Caco-2 (cell line): Measurements from ENCODE around the gene TTC39C. TPM values are rescaled to one million over a fixed set of nuclear protein-coding genes. Genes with fewer than 3 reads are reported as not detected.

Experiments
- BruUV-seq: library from RNA; stranded (reverse); fragments of 400-500 nt; replicated peaks from 2 replicates; lab custom pipeline; 2021; lab: Mats Ljungman, UMichigan
- CTCF ChIA-PET: fragments of 300-600 bp; sonication (Branson Sonifier 250); formaldehyde crosslinking; loops from one replicate; lab custom pipeline; 2022; ENCODE audit warnings: antibody characterized with exemption; lab: Charles Lee
- POLR2A ChIA-PET: fragments of 300-600 bp; sonication (Branson Sonifier 250); formaldehyde crosslinking; loops from one replicate; lab custom pipeline; 2022; ENCODE audit warnings: antibody characterized with exemption; lab: Charles Lee
- DNase-seq, 2 experiments: peaks; one replicate each; pipeline versions ENCODE4 v3.0.0 to v3.0.0-alpha.2; 2020 to 2022
- H3K27me3 ChIP-seq: replicated peaks from 2 replicates; pipeline ENCODE4 v1.6.0; 2011; ENCODE audit warnings: low read length; ENCODE audit not compliant: control insufficient read depth, insufficient read depth
- H3K36me3 ChIP-seq: 2 replicates; pipeline ENCODE4 v1.5.1; 2011; ENCODE audit warnings: low read length; ENCODE audit not compliant: control insufficient read depth, insufficient read depth
- H3K4me1 ChIP-seq: fragments of 250-450 bp; sonication (Bioruptor Pico); 2 replicates; pipeline ENCODE4 v1.5.1; 2020; ENCODE audit warnings: mild to moderate bottlenecking
- H3K4me3 ChIP-seq: 2 replicates; pipeline ENCODE4 v1.5.1; 2011; ENCODE audit warnings: low read depth, mild to moderate bottlenecking, control low read depth, low read length
- H3K9me3 ChIP-seq: fragments of 250-450 bp; sonication (Bioruptor Pico); 2 replicates; pipeline ENCODE4 v1.5.1; 2020; ENCODE audit warnings: mild to moderate bottlenecking, moderate library complexity
- H3K27ac Mint-ChIP-seq: one replicate; pipeline ENCODE4 v1.8.0; 2022; ENCODE audit warnings: mixed read lengths; ENCODE audit not compliant: unreplicated experiment
- H3K27me3 Mint-ChIP-seq: one replicate; pipeline ENCODE4 v1.8.0; 2022; ENCODE audit warnings: mixed read lengths; ENCODE audit not compliant: insufficient read depth, unreplicated experiment
- H3K36me3 Mint-ChIP-seq: one replicate; pipeline ENCODE4 v1.8.0; 2022; ENCODE audit warnings: mild to moderate bottlenecking, mixed read lengths; ENCODE audit not compliant: insufficient read depth, unreplicated experiment
- H3K4me1 Mint-ChIP-seq: one replicate; pipeline ENCODE4 v1.8.0; 2022; ENCODE audit warnings: low read depth, mixed read lengths; ENCODE audit not compliant: unreplicated experiment
- H3K4me3 Mint-ChIP-seq: one replicate; pipeline ENCODE4 v1.8.0; 2022; ENCODE audit warnings: mild to moderate bottlenecking, moderate library complexity, mixed read lengths; ENCODE audit not compliant: unreplicated experiment
- H3K9me3 Mint-ChIP-seq: one replicate; pipeline ENCODE4 v1.8.0; 2022; ENCODE audit warnings: mixed read lengths; ENCODE audit not compliant: unreplicated experiment
- CTCF ChIP-seq, 2 experiments: fragments of 200-600 bp in 1 of 2; IDR thresholded peaks; 1 replicate in 1 of 2; 2 replicates in 1 of 2; pipeline versions ENCODE4 v1.5.1 to v1.8.0; 2011 to 2022; ENCODE audit warnings: antibody characterized with exemption in 1 of 2, control low read depth in 1 of 2, inconsistent platforms in 1 of 2, low read depth in 1 of 2, low read length in 1 of 2, mild to moderate bottlenecking in 1 of 2, moderate library complexity in 1 of 2; ENCODE audit not compliant: insufficient read depth in 1 of 2, severe bottlenecking in 1 of 2, unreplicated experiment in 1 of 2
- intact Hi-C: fragments of 100-400 bp; cut with micrococcal nuclease; formaldehyde crosslinking; loops from one replicate; pipeline ENCODE4 v1.10.0; 2022; ENCODE audit not compliant: unreplicated experiment
- total RNA-seq: library from RNA; stranded (reverse); gene quantifications from 2 replicates; pipeline ENCODE4 v1.2.3, GENCODE V29; 2022

Gene TTC39C
- total RNA-seq, 1 experiment from 2014 or later: 9.3 TPM

DNA sequence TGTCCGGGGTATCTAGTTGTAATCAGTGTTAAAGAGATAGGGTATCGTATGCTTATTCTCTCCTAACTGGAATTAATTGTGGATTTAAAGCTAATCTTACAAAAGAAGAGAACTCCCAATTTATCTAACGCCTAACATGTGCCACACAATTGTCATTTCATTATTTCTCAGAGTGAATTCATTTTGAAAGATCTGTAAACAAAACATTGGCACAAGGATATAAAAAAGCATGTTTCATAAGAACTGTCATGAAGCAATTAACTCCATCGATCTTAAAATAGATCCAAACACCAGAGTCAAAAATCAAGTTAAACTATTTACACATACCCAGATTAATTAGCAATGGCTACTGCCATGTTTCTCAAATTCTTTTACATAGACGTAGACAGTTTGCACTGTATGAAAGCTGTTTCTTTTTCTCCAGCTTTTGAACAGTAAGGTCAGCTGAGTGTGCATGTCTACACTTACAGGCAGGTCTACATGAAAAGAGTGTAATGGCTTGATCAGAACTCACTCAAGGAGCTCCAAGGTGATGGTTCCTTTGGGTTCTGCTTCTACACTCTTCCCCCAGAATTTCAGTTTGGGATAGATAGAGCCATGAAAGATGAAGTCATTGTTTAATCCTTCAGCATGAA, 163.1 kb downstream of the TTC39C start:
- H3K4me1 Mint-ChIP-seq: no peaks in the 10 kb centered on the region
- CTCF ChIA-PET: interaction anchor here (1.3 to 1.5 kb wide), 3 partner anchors 94 to 311 kb away, joined by 6 to 14 read pairs (median 8); no protein-coding TSS in a partner anchor
- no peaks in the 10 kb centered on the region for H3K27me3 Mint-ChIP-seq
- no peaks in the 10 kb centered on the region for H3K9me3 ChIP-seq
- POLR2A ChIA-PET: no interaction called here
- H3K9me3 Mint-ChIP-seq: no peaks in the 10 kb centered on the region
- no peak for DNase-seq
- H3K27me3 ChIP-seq: no peaks in the 10 kb centered on the region
- no TSS peak for BruUV-seq
- H3K4me3 Mint-ChIP-seq: no peak overlapping the region
- H3K4me3 ChIP-seq: no peak overlapping the region
- no peak for TF ChIP-seq CTCF (IDR thresholded peaks at IDR 0.05; ENCODE audit: insufficient read depth in 1 of 2, low read depth in 1 of 2, low read length in 1 of 2, severe bottlenecking in 1 of 2, unreplicated experiment in 1 of 2)
- no peak overlapping the region for H3K27ac Mint-ChIP-seq
- no peaks in the 10 kb centered on the region for H3K4me1 ChIP-seq
- intact Hi-C loops: no loop called here
- no peaks in the 10 kb centered on the region for H3K36me3 ChIP-seq
- no peaks in the 10 kb centered on the region for H3K36me3 Mint-ChIP-seq

DNA sequence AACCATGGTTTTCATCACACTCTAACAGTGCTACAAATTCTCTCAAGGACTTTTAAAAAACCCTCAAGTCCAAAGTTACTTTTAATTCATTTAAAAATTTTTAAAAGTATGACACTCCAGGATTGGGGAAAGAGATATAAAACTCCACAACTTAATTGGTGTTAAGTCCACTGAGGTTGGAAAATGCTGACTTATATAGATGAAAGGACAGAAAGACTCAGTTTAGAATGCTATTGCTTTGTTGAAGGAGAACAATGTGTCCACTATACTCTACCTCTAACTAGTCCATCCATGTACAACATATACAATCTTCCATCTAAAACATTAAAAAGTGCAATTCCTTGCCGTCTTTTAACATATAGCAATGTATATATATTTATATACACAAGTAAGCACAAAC, 165.5 kb downstream of the TTC39C start:
- TF ChIP-seq CTCF (IDR thresholded peaks at IDR 0.05; ENCODE audit: insufficient read depth in 1 of 2, low read depth in 1 of 2, low read length in 1 of 2, severe bottlenecking in 1 of 2, unreplicated experiment in 1 of 2): no peak
- intact Hi-C loops: no loop called here
- H3K4me3 Mint-ChIP-seq: no peak overlapping the region
- no peaks in the 10 kb centered on the region for H3K9me3 Mint-ChIP-seq
- POLR2A ChIA-PET: no interaction called here
- no peaks in the 10 kb centered on the region for H3K4me1 ChIP-seq
- H3K27ac Mint-ChIP-seq: no peak overlapping the region
- H3K9me3 ChIP-seq: no peaks in the 10 kb centered on the region
- CTCF ChIA-PET: no interaction called here
- BruUV-seq: no TSS peak
- no peaks in the 10 kb centered on the region for H3K27me3 ChIP-seq
- H3K27me3 Mint-ChIP-seq: no peaks in the 10 kb centered on the region
- no peaks in the 10 kb centered on the region for H3K36me3 Mint-ChIP-seq
- H3K4me3 ChIP-seq: no peak overlapping the region
- DNase-seq: no peak
- no peaks in the 10 kb centered on the region for H3K36me3 ChIP-seq
- H3K4me1 Mint-ChIP-seq: no peaks in the 10 kb centered on the region

DNA sequence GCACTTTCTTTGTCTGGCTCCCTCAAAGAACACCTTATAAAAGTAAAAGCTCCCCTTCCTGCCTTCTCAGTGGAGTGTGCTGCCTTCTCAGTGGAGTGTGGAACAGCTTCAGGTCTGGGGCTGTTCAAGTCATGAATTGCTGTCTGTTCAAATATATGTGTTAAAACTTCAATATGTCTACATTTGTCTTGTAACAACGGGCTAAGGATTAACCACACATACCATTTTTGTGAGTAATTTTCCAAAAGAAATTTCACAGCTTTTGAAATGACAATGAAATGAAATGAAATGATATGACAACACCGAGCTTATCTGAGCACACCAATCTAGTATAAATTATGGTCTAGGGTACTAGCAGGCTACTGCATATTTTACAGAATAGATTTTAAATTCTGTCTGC, 167.3 kb downstream of the TTC39C start:
- H3K27ac Mint-ChIP-seq: no peak overlapping the region
- Histone ChIP-seq H3K9me3 (no peaks in the 10 kb centered on the region), H3K27me3 (no peaks in the 10 kb centered on the region), H3K4me3 (no peak overlapping the region), H3K36me3 (no peaks in the 10 kb centered on the region), H3K4me1 (no peaks in the 10 kb centered on the region)
- no peaks in the 10 kb centered on the region for H3K27me3 Mint-ChIP-seq
- no peaks in the 10 kb centered on the region for H3K36me3 Mint-ChIP-seq
- no peaks in the 10 kb centered on the region for H3K4me1 Mint-ChIP-seq
- no peaks in the 10 kb centered on the region for H3K9me3 Mint-ChIP-seq
- CTCF ChIA-PET: no interaction called here
- TF ChIP-seq CTCF (IDR thresholded peaks at IDR 0.05; ENCODE audit: insufficient read depth in 1 of 2, low read depth in 1 of 2, low read length in 1 of 2, severe bottlenecking in 1 of 2, unreplicated experiment in 1 of 2): no peak
- no peak overlapping the region for H3K4me3 Mint-ChIP-seq
- DNase-seq: no peak
- no TSS peak for BruUV-seq
- POLR2A ChIA-PET: no interaction called here
- intact Hi-C loops: no loop called here

Other genes with a start within 250 kb of the TTC39C start
- gene CABYR, start 124.3 kb downstream of the TTC39C start, total RNA-seq: 3.3 and 4.4 TPM in 2 replicates